Kidney epithelial cell (primary cell): ENCODE results near the gene PPP1R12B. TPM values are rescaled to one million over a fixed set of nuclear protein-coding genes. Genes with fewer than 3 reads are reported as not detected.

Experiments used
- DNase-seq: peaks from one replicate; pipeline ENCODE4 v3.0.0-alpha.2; 2010; ENCODE audit warnings: low read depth
- H3K27me3 ChIP-seq: 2 replicates; pipeline ENCODE4 v1.6.0; 2011; ENCODE audit warnings: low read length; ENCODE audit not compliant: control insufficient read depth, insufficient read depth
- H3K36me3 ChIP-seq: 2 replicates; pipeline ENCODE4 v1.5.1; 2011; ENCODE audit warnings: low read length; ENCODE audit not compliant: control insufficient read depth, insufficient read depth
- H3K4me3 ChIP-seq: 2 replicates; pipeline ENCODE4 v1.5.1; 2011; ENCODE audit warnings: low read depth, mild to moderate bottlenecking, control low read depth, low read length
- CTCF ChIP-seq: IDR thresholded peaks from 2 replicates; pipeline ENCODE4 v1.5.1; 2011; ENCODE audit warnings: mild to moderate bottlenecking, moderate library complexity, low read length, control low read depth, inconsistent platforms; ENCODE audit not compliant: insufficient read depth, poor library complexity, severe bottlenecking
- total RNA-seq: library from RNA; depleted of rRNA; stranded (reverse); fragments of >200 nt; gene quantifications from 2 replicates; pipeline ENCODE4 v1.2.3, GENCODE V29; 2015

Gene PPP1R12B
- total RNA-seq, 1 donor from 2014 or later: 6.8 TPM

- Histone ChIP-seq H3K36me3 (no peaks in the 10 kb centered on the region), H3K4me3 (no peak overlapping the region), H3K27me3 (no peaks in the 10 kb centered on the region)
- TF ChIP-seq CTCF: no peak
- DNase-seq: no peak
These were observed 7.5 kb downstream of the PPP1R12B start for GRCh38 chr1:202355944-202356553.

- H3K36me3 ChIP-seq: no peaks in the 10 kb centered on the region
- DNase-seq: no peak
- no peaks in the 10 kb centered on the region for H3K27me3 ChIP-seq
- TF ChIP-seq CTCF: no peak
- H3K4me3 ChIP-seq: no peak overlapping the region
These were observed 9.0 kb downstream of the PPP1R12B start for GRCh38 chr1:202357506-202357905.

- Histone ChIP-seq H3K36me3 (no peaks in the 10 kb centered on the region), H3K27me3 (no peaks in the 10 kb centered on the region), H3K4me3 (no peak overlapping the region)
- TF ChIP-seq CTCF: no peak
- no peak for DNase-seq
These were observed 12.7 kb downstream of the PPP1R12B start for GRCh38 chr1:202361224-202361623.

GRCh38 chr1:202361701-202362100 lies 13.2 kb downstream of the PPP1R12B start:
- Histone ChIP-seq H3K36me3 (no peaks in the 10 kb centered on the region), H3K4me3 (no peak overlapping the region), H3K27me3 (no peaks in the 10 kb centered on the region)
- DNase-seq: no peak
- no peak for TF ChIP-seq CTCF

GRCh38 chr1:202362212-202362611 lies 13.7 kb downstream of the PPP1R12B start:
- DNase-seq: no peak
- H3K4me3 ChIP-seq: no peak overlapping the region
- TF ChIP-seq CTCF: no peak

More at GRCh38 chr1:202362212-202362611, 13.7 kb downstream of the PPP1R12B start:
- H3K36me3 ChIP-seq: no peaks in the 10 kb centered on the region
- no peaks in the 10 kb centered on the region for H3K27me3 ChIP-seq
